ENCODE data around the gene EPG5. TPM values are rescaled to one million over a fixed set of nuclear protein-coding genes. Genes with fewer than 3 reads are reported as not detected.

EPG5 gene
- total RNA-seq, 4 donors from 2014 or later: 39.1 to 105 (median 59.0) TPM

GRCh38 chr18:45954070-45954934 lies 12.8 kb downstream of the EPG5 start:
- no peak for DNase-seq
- Histone ChIP-seq H3K27ac (no peak overlapping the region), H3K9me3 (no peaks in the 10 kb centered on the region), H3K27me3 (no peaks in the 10 kb centered on the region), H3K36me3 (peaks cover 14 to 21% of the 10 kb centered on the region in 2 donors), H3K4me1 (no peaks in the 10 kb centered on the region), H3K4me3 (replicated peaks in 1 of 3) (no peak overlapping the region)
- 94 to 98% methylated on average over 7 of the region's 7 CpGs for WGBS, 2 donors
- intact Hi-C loops (cut with DNase I): no loop called here
- no peak for TF ChIP-seq POLR2A (IDR thresholded peaks at IDR 0.05)
- TF ChIP-seq, protein P1, sequence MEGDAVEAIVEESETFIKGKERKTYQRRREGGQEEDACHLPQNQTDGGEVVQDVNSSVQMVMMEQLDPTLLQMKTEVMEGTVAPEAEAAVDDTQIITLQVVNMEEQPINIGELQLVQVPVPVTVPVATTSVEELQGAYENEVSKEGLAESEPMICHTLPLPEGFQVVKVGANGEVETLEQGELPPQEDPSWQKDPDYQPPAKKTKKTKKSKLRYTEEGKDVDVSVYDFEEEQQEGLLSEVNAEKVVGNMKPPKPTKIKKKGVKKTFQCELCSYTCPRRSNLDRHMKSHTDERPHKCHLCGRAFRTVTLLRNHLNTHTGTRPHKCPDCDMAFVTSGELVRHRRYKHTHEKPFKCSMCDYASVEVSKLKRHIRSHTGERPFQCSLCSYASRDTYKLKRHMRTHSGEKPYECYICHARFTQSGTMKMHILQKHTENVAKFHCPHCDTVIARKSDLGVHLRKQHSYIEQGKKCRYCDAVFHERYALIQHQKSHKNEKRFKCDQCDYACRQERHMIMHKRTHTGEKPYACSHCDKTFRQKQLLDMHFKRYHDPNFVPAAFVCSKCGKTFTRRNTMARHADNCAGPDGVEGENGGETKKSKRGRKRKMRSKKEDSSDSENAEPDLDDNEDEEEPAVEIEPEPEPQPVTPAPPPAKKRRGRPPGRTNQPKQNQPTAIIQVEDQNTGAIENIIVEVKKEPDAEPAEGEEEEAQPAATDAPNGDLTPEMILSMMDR (IDR thresholded peaks at IDR 0.05): no peak

- 87 to 92% methylated on average over 4 of the region's 4 CpGs for WGBS, 2 donors
- Histone ChIP-seq H3K4me1 (no peaks in the 10 kb centered on the region), H3K4me3 (replicated peaks in 1 of 3) (no peak overlapping the region), H3K9me3 (no peaks in the 10 kb centered on the region), H3K27me3 (no peaks in the 10 kb centered on the region), H3K36me3 (peaks cover 42 to 45% of the 10 kb centered on the region in 2 donors), H3K27ac (no peak overlapping the region)
- TF ChIP-seq, protein P1 (IDR thresholded peaks at IDR 0.05): no peak
- TF ChIP-seq POLR2A (IDR thresholded peaks at IDR 0.05): no peak
- no peak for DNase-seq
- intact Hi-C loops (cut with DNase I): no loop called here
These were observed 16.0 kb downstream of the EPG5 start for GRCh38 chr18:45951016-45951714.

- H3K4me3 ChIP-seq (replicated peaks in 1 of 3): no peak overlapping the region
- H3K27ac ChIP-seq: no peak overlapping the region
- no peak for DNase-seq
- peaks cover 78 to 80% of the 10 kb centered on the region in 2 donors for H3K36me3 ChIP-seq
- H3K27me3 ChIP-seq: no peaks in the 10 kb centered on the region
- WGBS, 2 donors: 90 to 91% methylated on average over 5 of the region's 5 CpGs
- no peaks in the 10 kb centered on the region for H3K4me1 ChIP-seq
- no peak for TF ChIP-seq POLR2A (IDR thresholded peaks at IDR 0.05)
- TF ChIP-seq, protein P1 (IDR thresholded peaks at IDR 0.05): no peak
- H3K9me3 ChIP-seq: no peaks in the 10 kb centered on the region
- intact Hi-C loops (cut with DNase I): no loop called here
These were observed 21.5 kb downstream of the EPG5 start for GRCh38 chr18:45945669-45946068.

DNA sequence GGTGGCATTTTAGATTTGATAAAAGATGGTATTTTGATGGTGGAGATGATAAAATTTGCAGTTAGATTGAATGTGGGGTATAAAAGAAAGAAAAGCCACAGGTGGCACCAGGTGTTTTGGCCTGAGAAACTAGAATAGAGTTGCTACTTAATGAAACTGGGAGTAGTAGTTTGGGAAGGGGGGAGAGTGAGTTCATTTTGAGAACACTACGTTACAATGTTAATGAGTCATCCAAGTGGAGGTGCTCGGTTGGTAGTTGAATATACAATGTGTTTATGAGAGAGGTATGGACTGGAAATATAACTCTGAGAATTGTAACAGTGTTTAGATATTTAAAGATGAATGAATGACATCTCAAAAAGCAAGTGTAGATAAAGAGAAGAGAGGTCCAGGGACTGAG lies 26.4 kb downstream of the EPG5 start:
- Histone ChIP-seq H3K27me3 (no peaks in the 10 kb centered on the region), H3K4me1 (no peaks in the 10 kb centered on the region), H3K36me3 (peaks cover 68 to 69% of the 10 kb centered on the region in 2 donors), H3K4me3 (replicated peaks in 1 of 3) (no peak overlapping the region), H3K9me3 (no peaks in the 10 kb centered on the region), H3K27ac (no peak overlapping the region)
- 93 to 94% methylated on average over 2 of the region's 2 CpGs for WGBS, 2 donors
- TF ChIP-seq, protein P1 (IDR thresholded peaks at IDR 0.05): no peak
- no peak for TF ChIP-seq POLR2A (IDR thresholded peaks at IDR 0.05)
- intact Hi-C loops (cut with DNase I): no loop called here
- DNase-seq: no peak

DNA sequence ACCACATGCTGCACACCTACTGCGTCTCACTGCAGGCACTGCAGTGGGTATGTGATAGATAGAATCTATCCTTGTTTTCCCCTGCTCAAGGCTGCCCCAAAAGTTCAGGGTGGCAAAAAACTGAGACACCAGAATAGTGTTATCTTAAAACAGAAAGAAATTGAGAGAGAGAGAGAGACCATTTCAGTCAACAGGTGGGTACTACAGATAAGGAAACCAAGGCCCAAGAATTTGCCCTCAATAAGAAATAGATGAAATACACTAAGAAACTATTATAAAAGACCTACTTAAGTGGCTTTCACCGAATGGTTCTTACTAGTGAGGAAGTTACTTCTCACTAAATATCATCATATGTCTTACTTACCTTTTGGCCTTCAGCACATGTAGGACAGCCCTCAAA lies 27.9 kb downstream of the EPG5 start:
- H3K27me3 ChIP-seq: no peaks in the 10 kb centered on the region
- no peak overlapping the region for H3K4me3 ChIP-seq (replicated peaks in 1 of 3)
- H3K4me1 ChIP-seq: no peaks in the 10 kb centered on the region
- intact Hi-C loops (cut with DNase I): no loop called here
- peaks cover 55 to 57% of the 10 kb centered on the region in 2 donors for H3K36me3 ChIP-seq
- 94% methylated on average over 2 of the region's 2 CpGs for WGBS, 2 donors
- no peak overlapping the region for H3K27ac ChIP-seq
- DNase-seq: no peak
- H3K9me3 ChIP-seq: no peaks in the 10 kb centered on the region
- TF ChIP-seq POLR2A (IDR thresholded peaks at IDR 0.05): no peak
- TF ChIP-seq, protein P1 (IDR thresholded peaks at IDR 0.05): no peak
